GM19025 (cell line): ENCODE data around the gene SLAIN1.

Source experiments
- ATAC-seq: cut with Tn5 transposase; IDR thresholded peaks from one replicate; pipeline ENCODE4 v1.9.1; 2021; ENCODE audit warnings: mild to moderate bottlenecking, low read depth, moderate library complexity; ENCODE audit not compliant: unreplicated experiment

Gene SLAIN1

GRCh38 chr13:77703408-77703807 lies 5.9 kb downstream of the SLAIN1 start:
- no peak for ATAC-seq

DNA sequence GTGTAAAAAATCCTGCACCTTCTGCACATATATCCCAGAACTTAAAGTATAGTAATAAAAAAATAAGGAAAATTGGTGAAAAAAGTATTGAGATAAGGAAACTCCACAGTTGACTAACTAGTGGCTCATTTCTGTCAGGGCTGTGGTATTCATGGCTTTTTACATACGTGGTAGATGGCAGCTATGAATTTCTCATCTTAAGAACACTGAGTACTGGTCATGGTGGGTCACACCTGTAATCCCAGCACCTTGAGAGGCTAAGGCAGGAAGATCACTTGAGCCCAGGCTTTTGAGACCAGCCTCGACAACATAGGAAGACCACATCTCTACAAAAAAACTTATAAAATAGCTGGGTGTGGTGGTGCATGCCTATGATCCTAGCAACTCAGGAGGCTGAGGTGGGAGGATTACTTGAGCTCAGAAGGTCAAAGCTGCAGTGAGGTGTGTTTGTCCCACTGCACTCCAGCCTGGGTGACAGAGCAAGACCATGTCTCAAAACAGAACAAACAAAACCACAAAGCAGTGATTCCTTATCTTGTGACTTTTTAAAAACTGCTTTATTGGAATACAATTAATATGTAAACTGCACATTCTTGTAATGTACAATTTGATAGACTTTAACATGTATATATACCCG lies 16.8 kb downstream of the SLAIN1 start:
- ATAC-seq = no peak

DNA sequence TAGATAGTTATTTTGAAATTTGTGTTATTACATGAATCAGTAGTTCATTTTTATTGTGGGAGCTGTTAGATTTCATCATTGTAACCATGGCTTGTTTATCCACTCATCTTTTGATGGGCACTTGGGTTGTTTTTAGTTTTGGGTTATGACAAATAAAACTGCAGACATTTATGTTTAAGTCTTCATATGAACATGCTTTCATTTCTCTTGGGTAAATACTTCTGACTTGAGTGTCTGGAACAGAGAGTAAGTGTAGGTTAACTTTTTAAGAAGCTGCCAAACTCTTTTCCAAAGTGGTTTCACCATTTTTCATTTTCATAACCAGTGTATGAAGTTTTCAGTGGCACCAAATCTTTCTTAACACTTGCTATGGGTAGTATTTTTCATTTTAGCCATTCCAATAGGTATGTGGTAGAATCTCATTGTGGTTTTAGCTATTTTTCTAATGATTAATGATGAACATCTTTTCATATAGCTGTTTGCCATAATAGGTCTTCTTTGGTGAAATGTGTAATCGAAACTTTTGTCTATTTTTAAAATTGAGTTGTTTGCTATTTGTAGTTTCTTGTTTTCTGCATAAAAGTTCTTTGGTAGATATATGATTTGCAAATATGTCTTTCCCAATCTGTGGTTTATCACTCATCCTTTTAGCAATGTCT lies 17.9 kb downstream of the SLAIN1 start:
- ATAC-seq = peak; percentile 75

DNA sequence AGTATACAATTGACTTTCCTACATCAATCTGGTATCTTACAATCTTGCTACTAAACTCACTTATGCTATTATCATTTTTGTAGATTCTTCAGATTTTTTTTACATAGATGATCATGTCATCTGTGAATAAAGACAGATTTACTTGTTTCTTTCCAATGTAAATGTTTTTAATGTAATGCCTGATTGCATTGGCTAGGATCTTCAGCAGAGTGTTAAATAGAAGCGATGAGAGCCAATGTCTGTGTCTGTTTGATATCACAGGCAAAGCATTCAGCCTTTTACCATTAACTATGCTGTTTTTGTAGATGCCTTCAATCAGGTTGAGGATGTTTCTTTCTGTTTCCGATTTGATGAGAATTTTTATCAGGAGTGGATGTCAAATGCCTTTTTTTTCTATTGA lies 19.2 kb downstream of the SLAIN1 start:
- no peak for ATAC-seq

DNA sequence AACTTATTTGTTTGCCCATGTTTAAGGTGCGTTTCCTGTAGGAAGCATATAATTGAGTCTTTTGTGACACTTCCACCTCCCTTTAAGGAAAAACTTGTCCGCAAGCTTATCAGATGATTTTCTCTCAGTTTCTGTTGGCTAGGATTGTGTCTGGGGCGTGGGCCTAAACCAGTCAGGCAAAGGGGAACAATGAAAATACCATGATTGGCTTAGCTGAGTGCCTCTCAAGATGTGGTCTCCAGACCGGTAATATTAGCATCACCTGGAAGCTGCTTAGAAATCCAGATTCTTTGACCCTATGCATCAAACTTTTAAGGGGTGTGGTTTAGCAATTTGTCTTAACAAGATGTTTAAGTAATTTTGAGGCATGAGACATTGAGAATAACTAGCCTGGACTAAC lies 20.0 kb downstream of the SLAIN1 start:
- no peak for ATAC-seq

GRCh38 chr13:77719128-77719527 lies 21.6 kb downstream of the SLAIN1 start:
- no peak for ATAC-seq

DNA sequence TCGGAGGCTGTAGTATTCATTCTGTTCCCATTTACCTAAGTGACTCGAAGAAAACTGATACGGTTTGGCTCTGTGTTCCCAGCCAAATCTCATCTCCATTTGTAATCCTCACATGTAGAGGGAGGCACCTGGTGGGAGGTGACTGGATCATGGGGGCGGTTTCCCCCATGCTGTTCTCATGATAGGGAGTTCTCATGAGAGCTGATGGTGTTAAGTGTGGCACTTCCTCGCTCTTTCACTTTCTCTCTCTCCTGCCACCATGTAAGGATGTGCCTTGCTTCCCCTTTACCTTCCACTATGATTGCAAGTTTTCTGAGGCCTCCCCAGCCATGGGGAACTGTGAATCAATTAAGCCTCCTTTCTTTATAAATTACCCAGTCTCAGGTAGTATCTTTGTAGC lies 23.5 kb downstream of the SLAIN1 start:
- no peak for ATAC-seq

GRCh38 chr13:77724092-77724491 lies 26.6 kb downstream of the SLAIN1 start:
- peak; percentile 71 for ATAC-seq

GRCh38 chr13:77725071-77725470 lies 27.6 kb downstream of the SLAIN1 start:
- ATAC-seq = no peak

DNA sequence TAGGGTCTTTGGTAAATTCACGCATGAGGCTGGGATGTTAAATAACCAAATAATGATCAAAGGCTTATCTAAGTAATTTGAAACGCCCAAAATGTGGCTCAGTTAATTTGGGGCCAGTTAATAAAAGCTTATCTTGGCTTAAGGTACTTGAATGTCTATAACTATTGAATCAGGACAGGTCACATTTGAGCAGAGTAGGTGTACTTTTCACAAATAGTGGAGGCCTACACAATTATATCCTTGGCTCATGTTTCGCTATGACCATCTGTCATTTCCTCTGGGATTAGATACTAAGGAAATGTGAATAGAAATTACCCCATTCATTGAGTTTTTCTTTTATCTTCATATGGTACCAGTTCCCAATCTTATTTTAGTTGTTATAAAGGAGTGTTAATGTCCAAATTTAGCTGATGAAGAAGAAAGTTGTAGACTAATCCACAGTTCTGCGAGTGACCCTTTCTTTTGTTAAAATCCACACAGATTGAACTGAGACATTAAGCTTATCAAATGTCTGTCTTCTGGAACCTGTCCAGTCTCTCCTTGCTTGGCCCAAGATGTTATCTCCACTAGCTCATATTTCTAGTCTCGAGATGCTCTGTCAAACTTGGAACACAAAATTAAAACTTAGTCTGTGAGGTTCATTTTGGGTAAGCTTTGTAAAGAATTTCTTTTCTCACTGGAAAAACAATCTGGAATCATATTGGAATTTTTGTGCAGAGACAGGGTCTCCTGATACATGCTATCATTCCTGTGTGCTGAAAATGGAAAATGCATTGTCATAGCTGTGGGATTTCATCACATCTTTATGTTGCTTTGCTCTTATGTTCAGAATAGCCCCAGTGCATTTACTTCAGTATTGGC lies 31.0 kb downstream of the SLAIN1 start:
- ATAC-seq = no peak

GRCh38 chr13:77729502-77730221 lies 32.2 kb downstream of the SLAIN1 start:
- ATAC-seq = peak; percentile 99

DNA sequence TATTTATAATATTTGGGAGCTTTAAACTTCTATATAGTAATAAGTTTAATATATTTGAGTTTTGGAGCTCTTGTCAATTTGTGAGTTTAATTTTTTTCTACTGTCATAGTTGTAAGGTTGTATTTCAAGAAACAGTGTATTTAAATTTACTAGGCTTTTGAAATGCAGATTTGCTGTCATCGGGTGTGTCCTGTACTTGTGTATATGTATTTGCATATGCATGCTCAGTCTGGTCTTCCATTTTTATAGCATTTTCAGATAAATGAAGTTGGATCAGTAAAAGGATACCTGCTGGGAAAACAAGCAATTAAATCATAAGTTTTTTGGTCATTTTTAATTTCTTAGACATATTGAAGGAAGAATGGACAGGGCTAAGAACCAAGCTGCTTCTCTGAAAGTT lies 33.1 kb downstream of the SLAIN1 start:
- ATAC-seq = no peak

DNA sequence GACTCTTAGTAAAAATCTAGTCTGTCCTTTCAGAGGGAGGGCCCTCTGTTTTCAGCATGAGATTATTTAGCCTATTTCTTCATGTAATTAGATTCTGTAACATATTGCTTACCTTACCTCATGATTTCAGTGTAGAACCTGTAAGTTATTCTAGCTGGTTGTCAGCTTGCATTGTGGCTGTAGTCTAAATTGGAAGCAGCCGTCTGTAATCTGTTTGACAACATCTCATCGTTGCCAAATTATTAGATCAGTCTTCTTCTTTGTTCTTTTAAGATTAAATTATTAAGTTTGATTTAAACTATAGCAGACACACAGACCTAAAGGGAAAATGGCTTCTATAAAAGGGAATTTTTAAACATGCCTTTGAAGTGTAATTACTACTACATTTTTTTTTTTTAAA lies 34.8 kb downstream of the SLAIN1 start:
- ATAC-seq = no peak

DNA sequence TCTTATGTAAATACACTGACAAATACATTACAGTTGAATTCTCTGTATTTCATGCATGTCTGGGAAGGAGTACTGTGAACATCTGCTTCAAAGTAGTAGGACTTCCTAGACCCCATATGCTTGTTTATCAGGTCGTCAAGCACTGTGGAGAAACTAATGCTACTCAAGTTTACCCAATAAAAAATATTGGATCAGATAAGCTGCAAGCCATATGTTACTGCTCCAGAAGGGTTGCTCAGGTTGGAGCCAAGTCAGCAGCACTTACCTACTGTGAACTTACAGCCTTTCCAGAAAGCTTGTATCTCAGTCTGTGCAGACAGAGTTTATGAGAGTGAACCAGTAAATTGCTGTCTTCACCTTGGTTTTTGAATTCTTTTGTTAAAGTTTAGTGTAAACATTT lies 36.2 kb downstream of the SLAIN1 start:
- no peak for ATAC-seq

DNA sequence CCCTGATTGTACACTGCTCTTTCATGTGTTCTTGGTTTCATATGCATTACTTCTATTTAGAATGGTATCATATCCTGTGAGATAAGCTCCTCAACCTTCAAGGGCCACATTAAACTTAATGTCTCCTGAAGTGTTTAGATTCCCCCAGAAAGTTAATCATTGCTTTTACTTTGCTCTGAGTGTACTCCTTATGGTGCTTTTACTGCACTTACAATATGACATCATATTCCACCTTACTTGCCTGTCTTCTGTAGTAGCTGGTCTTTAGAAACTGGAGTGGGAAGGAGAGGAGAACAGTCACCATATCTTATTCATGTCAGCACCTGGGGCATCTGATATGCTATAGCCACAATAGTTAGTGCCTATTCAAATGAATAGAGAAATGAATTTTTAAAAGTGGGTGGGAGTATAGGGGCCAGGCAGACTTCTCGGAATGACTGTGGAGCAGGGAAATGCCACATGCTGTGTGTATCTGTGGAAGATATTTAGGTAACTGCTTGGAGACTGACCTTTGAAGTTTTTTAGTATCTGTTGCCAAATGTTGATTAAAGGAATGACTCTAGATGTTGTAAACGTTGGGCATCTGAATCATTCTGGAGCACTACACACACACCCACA lies 40.2 kb downstream of the SLAIN1 start:
- ATAC-seq = peak; percentile 82

DNA sequence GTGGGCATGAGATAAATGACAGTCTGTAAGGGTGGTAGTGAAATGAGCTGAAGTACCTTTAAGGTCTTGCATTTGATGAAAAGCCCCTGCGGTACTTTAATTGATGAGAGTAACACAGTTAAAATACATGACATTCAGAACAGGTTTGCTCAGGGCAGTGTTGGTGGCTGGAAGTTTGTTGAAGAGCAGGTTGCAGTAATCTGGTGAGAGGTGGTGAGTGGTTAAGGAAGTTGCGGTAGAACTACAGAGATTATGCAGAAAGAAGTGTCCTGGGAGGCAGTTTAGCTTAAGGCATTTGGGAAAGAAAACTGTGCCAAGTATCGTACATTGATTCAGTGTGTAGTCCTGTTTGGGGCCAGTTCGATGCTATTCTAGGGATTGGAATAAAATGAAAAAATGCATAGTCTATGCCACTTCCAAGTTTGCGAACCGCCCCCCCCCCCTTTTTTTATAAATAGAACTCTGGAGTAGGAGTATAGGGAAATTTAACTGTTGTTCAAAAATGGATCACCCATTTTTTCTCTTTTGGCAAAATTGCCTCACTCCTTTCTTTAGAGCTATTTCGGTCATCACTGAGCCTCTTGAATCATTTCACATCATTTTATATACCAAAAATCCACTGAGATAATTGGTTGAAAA lies 42.7 kb downstream of the SLAIN1 start:
- ATAC-seq = no peak

DNA sequence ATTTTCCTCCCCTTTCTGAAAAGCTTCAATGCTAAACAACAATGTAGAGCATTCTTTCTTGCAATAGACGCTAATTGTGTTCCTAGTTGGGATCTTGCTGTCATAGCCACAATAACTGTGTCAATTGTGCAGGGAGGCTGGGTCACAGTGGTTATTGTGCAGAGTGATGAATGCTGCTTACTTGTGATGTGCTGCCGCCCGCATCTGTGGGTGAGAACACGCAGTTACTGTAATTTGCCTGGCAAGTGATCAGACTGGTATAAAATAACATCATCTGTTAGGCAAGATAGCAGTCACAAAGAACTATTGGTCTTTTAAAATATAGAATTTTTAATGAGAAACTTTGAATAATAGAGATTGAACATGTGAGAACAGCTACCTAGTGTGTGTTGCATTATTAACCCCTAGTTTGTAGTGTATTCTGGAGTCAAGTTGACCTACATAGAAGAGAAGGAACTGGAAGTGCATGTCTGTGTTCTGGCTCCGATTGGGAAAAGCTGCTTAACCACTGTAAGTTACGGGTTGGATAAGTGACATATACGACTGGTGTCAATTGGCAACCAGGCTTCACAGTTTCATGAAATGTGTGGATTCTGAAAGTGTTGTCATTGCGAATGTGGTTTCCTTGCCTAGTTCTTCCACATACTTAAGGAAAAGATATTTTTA lies 43.6 kb downstream of the SLAIN1 start:
- no peak for ATAC-seq

DNA sequence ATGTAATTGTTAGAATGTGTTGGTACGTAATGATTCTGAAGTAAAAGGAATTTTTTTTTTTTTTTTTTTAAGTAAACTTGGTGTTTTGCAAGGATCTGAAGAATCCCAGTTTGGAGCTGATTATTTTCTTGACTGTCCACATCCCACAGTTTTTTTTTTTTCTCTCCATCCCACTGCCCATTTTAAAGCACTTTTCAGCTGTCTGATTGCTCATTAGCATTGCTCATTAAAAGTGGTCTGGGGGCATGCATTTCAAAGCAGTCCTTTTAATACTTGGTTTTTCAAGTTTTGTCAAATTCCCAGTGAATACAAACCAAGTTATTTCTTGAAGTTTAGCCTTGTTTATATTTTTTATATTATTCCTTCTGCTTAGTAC lies 44.1 kb downstream of the SLAIN1 start:
- no peak for ATAC-seq

DNA sequence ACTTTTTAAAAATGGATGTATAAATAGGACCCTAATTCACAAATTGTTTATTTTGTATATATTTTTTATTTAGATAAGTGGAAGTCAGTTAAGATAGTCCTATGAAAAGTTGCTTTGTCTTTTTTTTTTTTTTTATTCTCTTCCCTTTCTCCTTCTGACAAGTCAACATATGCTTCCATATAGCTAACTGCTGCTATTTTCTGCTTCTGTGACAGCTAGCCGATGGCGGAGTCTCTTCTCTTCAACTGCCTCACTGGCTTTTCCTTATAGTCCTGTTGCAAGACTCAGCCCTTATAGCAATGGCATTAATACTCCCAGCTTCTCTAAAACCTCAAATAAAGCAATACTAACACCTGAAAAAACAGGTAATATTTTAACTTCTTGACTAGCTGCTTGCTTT lies 45.3 kb downstream of the SLAIN1 start:
- no peak for ATAC-seq

- no peak for ATAC-seq
Measured at GRCh38 chr13:77745784-77746183, 48.3 kb downstream of the SLAIN1 start.
